Measurements from ENCODE around the gene LRBA.
"Not testable (repeated sequence)": the region's sequence is repeated elsewhere in the genome, so short reads cannot be mapped to it uniquely, and the experiment has no call there.

Gene LRBA

GRCh38 chr4:150986085-150986484 is 29.0 kb downstream of the LRBA start:
- no peak for DNase-seq
- intact Hi-C loops (cut with DNase I): no loop called here

GRCh38 chr4:150983851-150984250 is 31.2 kb downstream of the LRBA start:
- no peak for DNase-seq
- intact Hi-C loops (cut with DNase I): no loop called here

GRCh38 chr4:150982557-150983233 is 32.4 kb downstream of the LRBA start:
- intact Hi-C loops (cut with DNase I): no loop called here
- DNase-seq: no peak

- intact Hi-C loops (cut with DNase I): no loop called here
- no peak for DNase-seq
These were observed 36.1 kb downstream of the LRBA start for GRCh38 chr4:150978738-150979575.

- peak in 6 of 42 donors; percentile 10 to 57 (median 30) for DNase-seq
- intact Hi-C loops (cut with DNase I): no loop called here
These were observed 38.5 kb downstream of the LRBA start for GRCh38 chr4:150976478-150977118.

GRCh38 chr4:150974750-150975149 is 40.3 kb downstream of the LRBA start:
- no peak for DNase-seq
- intact Hi-C loops (cut with DNase I): no loop called here

- intact Hi-C loops (cut with DNase I): no loop called here
- DNase-seq: no peak
These were observed 40.8 kb downstream of the LRBA start for GRCh38 chr4:150974252-150974640.

- intact Hi-C loops (cut with DNase I): no loop called here
- no peak for DNase-seq
These were observed 41.3 kb downstream of the LRBA start for GRCh38 chr4:150973626-150974251.

- no peak for DNase-seq
- intact Hi-C loops (cut with DNase I): no loop called here
These were observed 42.5 kb downstream of the LRBA start for GRCh38 chr4:150972592-150972991.

- no peak for DNase-seq
- intact Hi-C loops (cut with DNase I): no loop called here
These were observed 43.2 kb downstream of the LRBA start for GRCh38 chr4:150971901-150972300.

GRCh38 chr4:150970685-150971151 is 44.4 kb downstream of the LRBA start:
- intact Hi-C loops (cut with DNase I): no loop called here
- DNase-seq: no peak

- DNase-seq: no peak
- intact Hi-C loops (cut with DNase I): no loop called here
These were observed 50.3 kb downstream of the LRBA start for GRCh38 chr4:150964754-150965153.

GRCh38 chr4:150963602-150964345 is 51.3 kb downstream of the LRBA start:
- DNase-seq; intact Hi-C loops (cut with DNase I): not testable (repeated sequence)

- no peak for DNase-seq
- intact Hi-C loops (cut with DNase I): no loop called here
These were observed 52.8 kb downstream of the LRBA start for GRCh38 chr4:150962245-150962644.

- intact Hi-C loops (cut with DNase I): no loop called here
- DNase-seq: no peak
These were observed 53.5 kb downstream of the LRBA start for GRCh38 chr4:150961566-150961965.

GRCh38 chr4:150960818-150961217 is 54.3 kb downstream of the LRBA start:
- intact Hi-C loops (cut with DNase I): no loop called here

GRCh38 chr4:150960079-150960478 is 55.0 kb downstream of the LRBA start:
- intact Hi-C loops (cut with DNase I): no loop called here
- no peak for DNase-seq

More at GRCh38 chr4:150960818-150961217, 54.3 kb downstream of the LRBA start:
- peak in 3 of 42 donors; percentile 6 to 19 (median 7) for DNase-seq

- DNase-seq; intact Hi-C loops (cut with DNase I): not testable (repeated sequence)
These were observed 57.1 kb downstream of the LRBA start for GRCh38 chr4:150957981-150958380.

GRCh38 chr4:150957095-150957494 is 58.0 kb downstream of the LRBA start:
- intact Hi-C loops (cut with DNase I); DNase-seq: not testable (repeated sequence)
